HL-60 (cell line): ENCODE data around the gene ANKRD30A.

Experiments
- DNase-seq, 2 experiments: peaks; one replicate each; pipeline ENCODE4 v3.0.0-alpha.2; 2010 to 2020; ENCODE audit warnings: low read depth in 1 of 2, low spot score in 1 of 2
- H3K27ac ChIP-seq: fragments of 250-450 bp; sonication (Bioruptor Pico); replicated peaks from 2 replicates; pipeline ENCODE4 v1.5.1; 2020; ENCODE audit warnings: mild to moderate bottlenecking, moderate library complexity
- H3K27me3 ChIP-seq: fragments of 250-450 bp; sonication (Bioruptor Pico); 2 replicates; pipeline ENCODE4 v1.5.1; 2021; ENCODE audit warnings: mild to moderate bottlenecking, moderate library complexity; ENCODE audit not compliant: insufficient read depth, poor library complexity, severe bottlenecking
- H3K4me3 ChIP-seq: replicated peaks from 2 replicates; pipeline ENCODE4 v1.5.1; 2011; ENCODE audit warnings: mild to moderate bottlenecking, control low read depth, low read length; ENCODE audit not compliant: insufficient read depth
- GABPA ChIP-seq: IDR thresholded peaks from 2 replicates; pipeline ENCODE4 v1.6.1; 2012; ENCODE audit warnings: low read depth
- POLR2AphosphoS5 ChIP-seq: IDR thresholded peaks from 2 replicates; pipeline ENCODE4 v1.6.1; 2012; ENCODE audit warnings: low read depth
- SPI1 ChIP-seq: IDR thresholded peaks from 2 replicates; pipeline ENCODE4 v1.6.1; 2012; ENCODE audit warnings: low read depth, mild to moderate bottlenecking, borderline replicate concordance
- TF ChIP-seq, protein P1 (sequence below): IDR thresholded peaks from one replicate; pipeline ENCODE4 v1.5.1; 2011; ENCODE audit warnings: low read length, control low read depth, inconsistent platforms; ENCODE audit not compliant: insufficient read depth
- TF ChIP-seq, protein P2 (sequence below): IDR thresholded peaks from 2 replicates; pipeline ENCODE4 v1.6.1; 2012; ENCODE audit warnings: low read depth; ENCODE audit not compliant: insufficient replicate concordance

The ANKRD30A gene

DNA sequence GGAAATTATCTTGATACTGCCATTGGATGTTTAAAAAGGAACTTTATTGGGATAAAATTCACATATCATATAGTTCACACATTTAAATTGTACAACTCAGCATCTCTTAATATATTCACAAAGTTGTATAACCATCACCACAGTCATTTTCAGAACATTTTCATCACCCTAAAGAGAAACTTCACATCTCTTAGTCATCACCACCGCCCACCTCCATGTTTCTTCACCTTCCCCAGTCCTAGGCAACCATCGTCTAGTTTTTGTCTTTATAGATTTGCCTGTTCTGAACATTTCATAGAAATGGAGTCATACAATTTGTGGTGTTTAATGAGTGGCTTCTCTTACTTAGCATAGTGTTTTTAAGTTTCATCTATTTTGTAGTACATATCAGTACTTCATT lies 96.6 kb downstream of the ANKRD30A start:
- H3K4me3 ChIP-seq: no peak overlapping the region
- H3K27ac ChIP-seq: no peak overlapping the region
- TF ChIP-seq, protein P1, sequence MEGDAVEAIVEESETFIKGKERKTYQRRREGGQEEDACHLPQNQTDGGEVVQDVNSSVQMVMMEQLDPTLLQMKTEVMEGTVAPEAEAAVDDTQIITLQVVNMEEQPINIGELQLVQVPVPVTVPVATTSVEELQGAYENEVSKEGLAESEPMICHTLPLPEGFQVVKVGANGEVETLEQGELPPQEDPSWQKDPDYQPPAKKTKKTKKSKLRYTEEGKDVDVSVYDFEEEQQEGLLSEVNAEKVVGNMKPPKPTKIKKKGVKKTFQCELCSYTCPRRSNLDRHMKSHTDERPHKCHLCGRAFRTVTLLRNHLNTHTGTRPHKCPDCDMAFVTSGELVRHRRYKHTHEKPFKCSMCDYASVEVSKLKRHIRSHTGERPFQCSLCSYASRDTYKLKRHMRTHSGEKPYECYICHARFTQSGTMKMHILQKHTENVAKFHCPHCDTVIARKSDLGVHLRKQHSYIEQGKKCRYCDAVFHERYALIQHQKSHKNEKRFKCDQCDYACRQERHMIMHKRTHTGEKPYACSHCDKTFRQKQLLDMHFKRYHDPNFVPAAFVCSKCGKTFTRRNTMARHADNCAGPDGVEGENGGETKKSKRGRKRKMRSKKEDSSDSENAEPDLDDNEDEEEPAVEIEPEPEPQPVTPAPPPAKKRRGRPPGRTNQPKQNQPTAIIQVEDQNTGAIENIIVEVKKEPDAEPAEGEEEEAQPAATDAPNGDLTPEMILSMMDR: no peak
- TF ChIP-seq, protein P2, sequence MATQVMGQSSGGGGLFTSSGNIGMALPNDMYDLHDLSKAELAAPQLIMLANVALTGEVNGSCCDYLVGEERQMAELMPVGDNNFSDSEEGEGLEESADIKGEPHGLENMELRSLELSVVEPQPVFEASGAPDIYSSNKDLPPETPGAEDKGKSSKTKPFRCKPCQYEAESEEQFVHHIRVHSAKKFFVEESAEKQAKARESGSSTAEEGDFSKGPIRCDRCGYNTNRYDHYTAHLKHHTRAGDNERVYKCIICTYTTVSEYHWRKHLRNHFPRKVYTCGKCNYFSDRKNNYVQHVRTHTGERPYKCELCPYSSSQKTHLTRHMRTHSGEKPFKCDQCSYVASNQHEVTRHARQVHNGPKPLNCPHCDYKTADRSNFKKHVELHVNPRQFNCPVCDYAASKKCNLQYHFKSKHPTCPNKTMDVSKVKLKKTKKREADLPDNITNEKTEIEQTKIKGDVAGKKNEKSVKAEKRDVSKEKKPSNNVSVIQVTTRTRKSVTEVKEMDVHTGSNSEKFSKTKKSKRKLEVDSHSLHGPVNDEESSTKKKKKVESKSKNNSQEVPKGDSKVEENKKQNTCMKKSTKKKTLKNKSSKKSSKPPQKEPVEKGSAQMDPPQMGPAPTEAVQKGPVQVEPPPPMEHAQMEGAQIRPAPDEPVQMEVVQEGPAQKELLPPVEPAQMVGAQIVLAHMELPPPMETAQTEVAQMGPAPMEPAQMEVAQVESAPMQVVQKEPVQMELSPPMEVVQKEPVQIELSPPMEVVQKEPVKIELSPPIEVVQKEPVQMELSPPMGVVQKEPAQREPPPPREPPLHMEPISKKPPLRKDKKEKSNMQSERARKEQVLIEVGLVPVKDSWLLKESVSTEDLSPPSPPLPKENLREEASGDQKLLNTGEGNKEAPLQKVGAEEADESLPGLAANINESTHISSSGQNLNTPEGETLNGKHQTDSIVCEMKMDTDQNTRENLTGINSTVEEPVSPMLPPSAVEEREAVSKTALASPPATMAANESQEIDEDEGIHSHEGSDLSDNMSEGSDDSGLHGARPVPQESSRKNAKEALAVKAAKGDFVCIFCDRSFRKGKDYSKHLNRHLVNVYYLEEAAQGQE: no peak
- TF ChIP-seq SPI1: no peak
- no peak for TF ChIP-seq POLR2AphosphoS5
- no peak for TF ChIP-seq GABPA
- no peaks in the 10 kb centered on the region for H3K27me3 ChIP-seq
- no peak for DNase-seq

DNA sequence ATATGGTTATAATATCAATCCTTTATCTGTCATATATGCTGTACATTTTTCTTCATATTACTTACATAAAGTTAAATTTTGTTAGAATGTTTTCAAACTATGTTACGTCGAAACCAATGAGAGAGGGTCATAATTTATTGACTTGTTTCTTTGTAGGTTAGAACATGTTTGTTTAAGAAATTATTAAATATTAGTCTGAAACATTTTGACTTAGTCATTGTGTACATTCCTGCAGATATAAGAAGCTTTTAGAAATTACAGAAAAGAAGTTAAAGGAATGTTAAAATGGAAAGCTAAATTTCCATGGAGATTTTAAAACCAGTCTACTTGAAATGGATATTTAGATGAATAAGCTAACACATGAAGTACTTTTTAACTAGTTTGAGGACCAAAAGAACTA lies 99.8 kb downstream of the ANKRD30A start:
- DNase-seq: no peak
- Histone ChIP-seq H3K4me3 (no peak overlapping the region), H3K27me3 (no peaks in the 10 kb centered on the region), H3K27ac (no peak overlapping the region)
- no peak for TF ChIP-seq POLR2AphosphoS5
- TF ChIP-seq, protein P1: no peak
- TF ChIP-seq, protein P2: no peak
- TF ChIP-seq GABPA: no peak
- TF ChIP-seq SPI1: no peak

DNA sequence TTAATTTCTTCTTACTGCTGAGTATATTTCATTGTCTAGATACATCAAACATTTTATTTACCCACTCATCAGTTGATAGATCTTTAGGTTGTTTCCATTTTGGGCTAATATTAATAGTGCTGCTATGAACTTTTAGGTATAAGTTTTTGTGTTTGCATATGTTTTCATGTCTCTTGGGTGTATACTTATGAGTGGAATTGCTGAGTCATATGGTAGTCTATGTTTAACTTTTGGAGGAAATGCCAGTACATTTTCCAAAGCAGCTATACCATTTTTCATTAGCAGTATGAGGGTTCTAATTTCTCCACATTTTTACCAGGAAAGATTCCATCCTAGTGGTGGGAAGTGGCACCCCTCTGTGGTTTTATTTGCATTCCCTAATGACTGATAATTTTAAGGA lies 101.1 kb downstream of the ANKRD30A start:
- Histone ChIP-seq H3K4me3 (no peak overlapping the region), H3K27me3 (no peaks in the 10 kb centered on the region), H3K27ac (no peak overlapping the region)
- DNase-seq: no peak
- TF ChIP-seq SPI1 (no peak), GABPA (no peak), POLR2AphosphoS5 (no peak)
- TF ChIP-seq, protein P2: no peak
- TF ChIP-seq, protein P1: no peak
